ENCODE measurements around the gene DHRS7. TPM values are rescaled to one million over a fixed set of nuclear protein-coding genes. Genes with fewer than 3 reads are reported as not detected.
A peak's percentile ranks its signal among the peaks of the same experiment; 100 is the strongest.

The DHRS7 gene
- total RNA-seq, 1 donor from 2014 or later = 29.5 TPM

GRCh38 chr14:60188696-60189095 lies 23.5 kb upstream of the DHRS7 start:
- Histone ChIP-seq H3K27ac (replicated peaks) (no peak overlapping the region), H3K9me3 (replicated peaks) (no peaks in the 10 kb centered on the region), H3K4me3 (no peak overlapping the region), H3K4me1 (peaks cover 5% of the 10 kb centered on the region), H3K36me3 (no peaks in the 10 kb centered on the region), H3K27me3 (ENCODE audit: low read depth) (no peaks in the 10 kb centered on the region)
- intact Hi-C loops (cut with micrococcal nuclease) = no loop called here
- TF ChIP-seq CTCF (IDR thresholded peaks at IDR 0.05; ENCODE audit: borderline replicate concordance) = no peak
- no peak for DNase-seq

- intact Hi-C loops (cut with micrococcal nuclease) = no loop called here
- H3K27me3 ChIP-seq (ENCODE audit: low read depth) = no peaks in the 10 kb centered on the region
- peak; percentile 34 for TF ChIP-seq CTCF (IDR thresholded peaks at IDR 0.05; ENCODE audit: borderline replicate concordance)
These were observed 22.9 kb upstream of the DHRS7 start for GRCh38 chr14:60188115-60188514.

GRCh38 chr14:60184905-60185555 lies 19.8 kb upstream of the DHRS7 start:
- DNase-seq = no peak
- intact Hi-C loops (cut with micrococcal nuclease) = loop anchor here (2.0 kb wide), 2 partner anchors 120 to 220 kb away; no protein-coding TSS in a partner anchor
- no peak for TF ChIP-seq CTCF (IDR thresholded peaks at IDR 0.05; ENCODE audit: borderline replicate concordance)
- H3K27ac ChIP-seq (replicated peaks) = no peak overlapping the region
- H3K36me3 ChIP-seq = no peaks in the 10 kb centered on the region
- H3K4me1 ChIP-seq = peaks cover 7% of the 10 kb centered on the region
- no peak overlapping the region for H3K4me3 ChIP-seq
- no peaks in the 10 kb centered on the region for H3K27me3 ChIP-seq (ENCODE audit: low read depth)
- peaks cover 12% of the 10 kb centered on the region for H3K9me3 ChIP-seq (replicated peaks)

More at GRCh38 chr14:60188115-60188514, 22.9 kb upstream of the DHRS7 start:
- H3K36me3 ChIP-seq = no peaks in the 10 kb centered on the region
- H3K4me1 ChIP-seq = peaks cover 7% of the 10 kb centered on the region
- no peak overlapping the region for H3K4me3 ChIP-seq
- DNase-seq = no peak
- H3K27ac ChIP-seq (replicated peaks) = no peak overlapping the region
- H3K9me3 ChIP-seq (replicated peaks) = no peaks in the 10 kb centered on the region

- TF ChIP-seq CTCF (IDR thresholded peaks at IDR 0.05; ENCODE audit: borderline replicate concordance) = peak; percentile 80
- Histone ChIP-seq H3K36me3 (no peaks in the 10 kb centered on the region), H3K9me3 (replicated peaks) (peaks cover 12% of the 10 kb centered on the region), H3K4me1 (peaks cover 7% of the 10 kb centered on the region), H3K4me3 (peak overlapping the region; percentile 65), H3K27me3 (ENCODE audit: low read depth) (no peaks in the 10 kb centered on the region), H3K27ac (replicated peaks) (peak overlapping the region; percentile 59)
- DNase-seq = no peak
- intact Hi-C loops (cut with micrococcal nuclease) = loop anchor here (2.0 kb wide), 2 partner anchors 120 to 220 kb away; no protein-coding TSS in a partner anchor
These were observed 19.1 kb upstream of the DHRS7 start for GRCh38 chr14:60184146-60184904.

- Histone ChIP-seq H3K36me3 (no peaks in the 10 kb centered on the region), H3K4me1 (peaks cover 7% of the 10 kb centered on the region), H3K4me3 (peak overlapping the region; percentile 65), H3K9me3 (replicated peaks) (peaks cover 12% of the 10 kb centered on the region), H3K27me3 (ENCODE audit: low read depth) (no peaks in the 10 kb centered on the region), H3K27ac (replicated peaks) (peak overlapping the region; percentile 59)
- intact Hi-C loops (cut with micrococcal nuclease) = loop anchor here (2.0 kb wide), 2 partner anchors 119 to 219 kb away; no protein-coding TSS in a partner anchor
- TF ChIP-seq CTCF (IDR thresholded peaks at IDR 0.05; ENCODE audit: borderline replicate concordance) = no peak
- no peak for DNase-seq
These were observed 18.5 kb upstream of the DHRS7 start for GRCh38 chr14:60183741-60184140.

All from left ventricle myocardium inferior (tissue), 1 donor.